HepG2 (cell line): ENCODE data around the gene SPON1. TPM values are rescaled to one million over a fixed set of nuclear protein-coding genes. Genes with fewer than 3 reads are reported as not detected.

Experiments used
- ATRX ChIP-seq: sonication (generic); formaldehyde crosslinking; IDR thresholded peaks from 2 replicates; pipeline ENCODE4 v1.4.0; 2020; ENCODE audit warnings: missing genetic modification reagents, borderline replicate concordance
- BCLAF1 ChIP-seq: fragments of 450-650 bp; IDR thresholded peaks from 2 replicates; pipeline ENCODE4 v1.6.1; 2017; ENCODE audit warnings: mild to moderate bottlenecking
- KDM6A ChIP-seq: IDR thresholded peaks from 2 replicates; pipeline ENCODE4 v1.6.1; 2016; ENCODE audit warnings: low read depth
- RARA ChIP-seq: IDR thresholded peaks from 2 replicates; pipeline ENCODE4 v1.6.1; 2016; ENCODE audit warnings: missing genetic modification reagents, missing compliant biosample characterization
- RBAK ChIP-seq: sonication (generic); formaldehyde crosslinking; IDR thresholded peaks from 2 replicates; pipeline ENCODE4 v1.5.1; 2020; ENCODE audit warnings: mild to moderate bottlenecking, missing genetic modification reagents
- TFDP2 ChIP-seq: sonication (generic); formaldehyde crosslinking; IDR thresholded peaks from 2 replicates; pipeline ENCODE4 v1.4.0; 2020; ENCODE audit warnings: missing genetic modification reagents
- ZBTB49 ChIP-seq: sonication (generic); formaldehyde crosslinking; IDR thresholded peaks from 2 replicates; pipeline ENCODE4 v1.4.0; 2020; ENCODE audit warnings: missing genetic modification reagents, borderline replicate concordance
- ZC3H13 ChIP-seq: sonication (generic); formaldehyde crosslinking; IDR thresholded peaks from 2 replicates; pipeline ENCODE4 v1.8.1; 2023; ENCODE audit warnings: mild to moderate bottlenecking, missing genetic modification reagents, moderate library complexity
- ZNF44 ChIP-seq: sonication (generic); formaldehyde crosslinking; IDR thresholded peaks from 2 replicates; pipeline ENCODE4 v1.5.1; 2020; ENCODE audit warnings: mild to moderate bottlenecking, missing genetic modification reagents
- ZNF513 ChIP-seq: sonication (generic); formaldehyde crosslinking; conservative IDR thresholded peaks from 2 replicates; pipeline ENCODE4 v1.5.0; 2020; ENCODE audit warnings: missing genetic modification reagents
- ZZZ3 ChIP-seq: sonication (generic); formaldehyde crosslinking; IDR thresholded peaks from 2 replicates; pipeline ENCODE4 v1.4.0; 2020; ENCODE audit warnings: missing genetic modification reagents, mild to moderate bottlenecking, borderline replicate concordance
- polyA plus RNA-seq, 8 experiments: library from polyadenylated mRNA; depleted of rRNA in 3 of 8; stranded (reverse) in 7 of 8; unstranded in 1 of 8; fragments of >200 nt; fragmentation: Illumina TruSeq in 4 of 8; extraction: Trizol in 4 of 8; gene quantifications; 2 replicates each; pipeline versions ENCODE4 v1.2.1 to v1.2.3, GENCODE V29; 2011 to 2016; ENCODE audit warnings: low read depth in 4 of 8, missing spikeins in 1 of 8, mixed read lengths in 1 of 8; ENCODE audit not compliant: insufficient read depth in 1 of 8
- total RNA-seq, 5 experiments: library from RNA; depleted of rRNA; stranded (reverse); fragments of >200 nt; fragmentation: Illumina TruSeq; extraction: Trizol; gene quantifications; 2 replicates each; pipeline ENCODE4 v1.2.3, GENCODE V29; 2016; ENCODE audit warnings: low read depth in 1 of 5

The SPON1 gene
- total and polyA plus RNA-seq, 2 of the 13 experiments (the other 11 are each of a cell fraction or from before 2014, with no cell fraction given) = not detected

GRCh38 chr11:13928566-13929251, 33.8 kb upstream of the SPON1 start (continued):
- TF ChIP-seq ZNF513 (no peak), BCLAF1 (no peak), RBAK (CRISPR knock-in tag) (no peak), ATRX (CRISPR knock-in tag) (no peak), RARA (CRISPR knock-in tag) (no peak), TFDP2 (no peak), ZBTB49 (no peak), KDM6A (CRISPR knock-in tag) (no peak), ZZZ3 (CRISPR knock-in tag) (no peak), ZNF44 (CRISPR knock-in tag) (no peak), ZC3H13 (CRISPR knock-in tag) (no peak)
- TF ChIP-seq, all 625 proteins: peak for 0
